ENCODE measurements around the gene CABLES2. TPM values are rescaled to one million over a fixed set of nuclear protein-coding genes. Genes with fewer than 3 reads are reported as not detected.

The CABLES2 gene, protein sequence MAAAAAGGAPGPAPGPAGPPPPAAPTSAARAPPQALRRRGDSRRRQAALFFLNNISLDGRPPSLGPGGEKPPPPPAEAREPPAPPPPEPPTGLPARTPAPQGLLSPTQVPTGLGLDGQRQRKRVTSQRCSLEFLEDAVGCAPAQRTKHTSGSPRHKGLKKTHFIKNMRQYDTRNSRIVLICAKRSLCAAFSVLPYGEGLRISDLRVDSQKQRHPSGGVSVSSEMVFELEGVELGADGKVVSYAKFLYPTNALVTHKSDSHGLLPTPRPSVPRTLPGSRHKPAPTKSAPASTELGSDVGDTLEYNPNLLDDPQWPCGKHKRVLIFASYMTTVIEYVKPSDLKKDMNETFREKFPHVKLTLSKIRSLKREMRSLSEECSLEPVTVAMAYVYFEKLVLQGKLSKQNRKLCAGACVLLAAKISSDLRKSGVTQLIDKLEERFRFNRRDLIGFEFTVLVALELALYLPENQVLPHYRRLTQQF
- total RNA-seq (2014; rRNA removed; shearing (Covaris generic)) = 7.7 and 8.3 TPM in 2 replicates

DNA sequence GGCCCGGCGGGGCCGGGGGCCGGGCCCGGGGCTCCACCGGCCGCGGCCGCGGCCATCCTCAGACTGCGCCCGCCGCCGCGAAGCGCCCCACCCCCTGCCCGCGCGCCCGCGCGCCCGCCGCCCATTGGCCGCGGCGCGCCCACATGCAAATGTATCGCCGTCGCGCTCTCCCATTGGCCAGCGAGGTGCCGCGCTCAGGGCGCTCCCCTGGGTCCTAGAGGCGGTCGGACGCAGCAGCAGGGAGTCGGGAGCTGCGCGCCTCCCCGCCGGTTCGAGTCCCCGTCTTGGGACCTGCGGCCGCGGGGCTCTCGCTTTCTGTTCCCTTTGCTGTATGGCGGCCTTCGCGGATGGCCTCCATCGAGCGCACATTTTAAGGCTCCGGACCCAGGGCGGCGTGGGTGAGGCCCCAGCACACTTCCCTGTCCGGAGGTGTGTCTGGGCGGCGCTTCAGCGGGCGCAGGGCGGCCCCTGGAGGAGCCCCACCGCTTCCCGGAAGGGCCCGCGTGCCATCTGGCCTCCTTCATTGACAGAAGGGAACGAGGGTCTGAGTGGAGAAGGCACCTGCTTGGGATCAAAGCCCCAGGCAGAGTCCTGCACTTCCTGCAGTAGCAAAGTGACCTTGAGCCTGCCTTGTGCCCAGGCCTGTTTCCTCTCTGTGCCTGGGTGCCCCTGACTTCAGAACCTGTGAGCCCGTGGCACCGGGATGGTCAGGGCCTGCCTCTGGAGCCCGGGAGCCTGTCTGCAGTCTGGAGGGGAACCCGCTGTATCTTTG, at the start of gene CABLES2:
Gene CABLES2, minus strand, starts transcription at position 65 of the 772 bp plus-strand sequence. Its CDS starts 9 bp downstream, at position 56.
- Histone ChIP-seq H3K27me3 (ENCODE audit: control insufficient read depth, insufficient read depth, low read length) (peaks cover 2% of the 10 kb centered on the region), H3K36me3 (replicated peaks; ENCODE audit: control insufficient read depth, insufficient read depth, low read length) (no peaks in the 10 kb centered on the region), H3K4me3 (ENCODE audit: insufficient read depth, low read depth, low read length) (peak within 1 kb of the TSS; percentile 55)
- peak; percentile 100 for DNase-seq

DNA sequence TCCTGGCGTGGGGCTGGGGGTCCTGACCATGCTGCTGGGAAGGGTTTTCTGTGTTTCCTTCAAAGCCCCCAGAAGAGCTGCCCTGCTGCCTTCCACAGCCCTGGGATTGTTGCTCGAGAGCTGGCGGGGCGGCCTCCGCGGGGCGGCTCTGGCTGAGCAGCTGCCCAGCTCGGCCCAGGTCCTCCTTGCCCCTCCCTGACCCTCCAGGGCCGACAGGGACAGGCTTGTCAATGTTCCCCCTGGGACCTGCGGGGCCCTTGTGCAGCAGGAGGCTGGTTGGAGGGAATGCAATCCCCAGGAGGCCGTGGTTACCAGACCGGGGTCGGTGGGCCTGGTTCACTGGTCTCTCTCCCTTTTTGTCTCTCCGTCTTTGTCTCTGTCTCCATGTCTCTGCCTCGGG, 48.8 kb upstream of the CABLES2 start:
- Histone ChIP-seq H3K36me3 (replicated peaks; ENCODE audit: control insufficient read depth, insufficient read depth, low read length) (no peaks in the 10 kb centered on the region), H3K27me3 (ENCODE audit: control insufficient read depth, insufficient read depth, low read length) (no peaks in the 10 kb centered on the region), H3K4me3 (ENCODE audit: insufficient read depth, low read depth, low read length) (no peak overlapping the region)
- no peak for DNase-seq

DNA sequence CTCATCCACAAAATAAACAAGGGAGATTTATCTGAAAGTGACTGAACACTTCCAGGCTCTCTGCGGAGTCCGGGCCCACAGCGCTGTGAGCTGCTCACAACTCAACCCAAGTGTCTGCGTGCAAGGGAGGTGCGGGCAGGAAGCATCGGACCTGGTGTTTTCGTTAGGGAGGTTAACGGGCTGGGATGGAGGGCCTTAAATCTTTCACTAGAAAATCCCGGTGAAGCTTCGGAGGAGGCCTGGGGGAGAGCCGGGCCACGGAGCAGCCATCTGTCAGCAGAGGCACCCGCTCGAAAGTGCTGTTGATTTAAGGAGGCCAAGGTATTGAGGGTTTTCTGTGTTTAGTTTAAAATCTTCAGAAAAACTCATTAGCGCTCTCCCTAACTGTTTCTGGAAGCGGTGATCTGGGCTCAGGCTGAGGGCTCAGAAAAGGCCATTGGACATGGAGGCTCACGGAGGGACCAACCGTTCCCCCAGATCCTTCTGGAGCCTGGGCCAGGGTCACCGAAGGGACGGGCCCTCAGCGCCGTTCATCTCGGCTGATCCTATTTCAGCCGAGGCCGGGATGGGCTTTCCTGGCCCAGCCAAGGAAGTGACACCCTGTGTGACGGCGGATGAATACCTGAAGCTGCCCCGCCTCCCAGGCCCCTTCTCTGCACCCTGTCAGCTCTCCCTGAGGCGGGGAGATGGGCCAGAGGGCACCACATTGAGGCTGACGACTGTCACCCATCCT, 48.0 kb upstream of the CABLES2 start:
- Histone ChIP-seq H3K4me3 (ENCODE audit: insufficient read depth, low read depth, low read length) (no peak overlapping the region), H3K36me3 (replicated peaks; ENCODE audit: control insufficient read depth, insufficient read depth, low read length) (no peaks in the 10 kb centered on the region), H3K27me3 (ENCODE audit: control insufficient read depth, insufficient read depth, low read length) (no peaks in the 10 kb centered on the region)
- DNase-seq = peak; percentile 77

DNA sequence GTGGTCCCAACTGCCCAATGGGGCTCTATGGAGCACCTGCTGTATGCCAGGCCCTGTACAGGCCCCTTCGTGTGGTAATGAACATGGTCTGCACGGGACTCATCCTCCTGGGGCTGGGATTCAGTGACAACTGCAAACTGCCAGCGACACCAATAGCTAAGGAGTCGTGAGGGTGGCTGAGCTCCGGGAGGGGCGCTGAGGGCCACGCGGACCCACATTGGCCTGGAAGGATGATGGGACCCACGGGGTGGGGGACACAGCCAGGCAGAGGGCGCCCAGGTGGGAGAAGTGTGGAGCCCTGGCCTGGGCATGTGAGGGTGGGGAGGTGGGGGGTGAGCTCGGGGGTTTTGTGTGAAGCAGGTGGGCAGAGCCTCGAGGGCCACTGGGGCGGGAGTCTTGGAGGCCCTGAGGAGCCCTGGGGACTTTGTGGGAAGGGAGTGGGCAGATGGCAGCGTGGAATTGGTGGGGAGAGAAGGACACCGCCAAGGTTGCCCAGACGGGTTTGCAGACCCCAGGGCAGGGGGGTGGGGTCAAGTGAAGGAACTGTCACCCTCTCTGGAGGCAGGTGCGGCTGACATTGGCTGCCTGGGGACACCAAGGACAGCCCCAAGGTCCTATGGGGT, 46.2 kb upstream of the CABLES2 start:
- no peak for DNase-seq
- H3K27me3 ChIP-seq (ENCODE audit: control insufficient read depth, insufficient read depth, low read length) = no peaks in the 10 kb centered on the region
- no peaks in the 10 kb centered on the region for H3K36me3 ChIP-seq (replicated peaks; ENCODE audit: control insufficient read depth, insufficient read depth, low read length)
- H3K4me3 ChIP-seq (ENCODE audit: insufficient read depth, low read depth, low read length) = no peak overlapping the region

DNA sequence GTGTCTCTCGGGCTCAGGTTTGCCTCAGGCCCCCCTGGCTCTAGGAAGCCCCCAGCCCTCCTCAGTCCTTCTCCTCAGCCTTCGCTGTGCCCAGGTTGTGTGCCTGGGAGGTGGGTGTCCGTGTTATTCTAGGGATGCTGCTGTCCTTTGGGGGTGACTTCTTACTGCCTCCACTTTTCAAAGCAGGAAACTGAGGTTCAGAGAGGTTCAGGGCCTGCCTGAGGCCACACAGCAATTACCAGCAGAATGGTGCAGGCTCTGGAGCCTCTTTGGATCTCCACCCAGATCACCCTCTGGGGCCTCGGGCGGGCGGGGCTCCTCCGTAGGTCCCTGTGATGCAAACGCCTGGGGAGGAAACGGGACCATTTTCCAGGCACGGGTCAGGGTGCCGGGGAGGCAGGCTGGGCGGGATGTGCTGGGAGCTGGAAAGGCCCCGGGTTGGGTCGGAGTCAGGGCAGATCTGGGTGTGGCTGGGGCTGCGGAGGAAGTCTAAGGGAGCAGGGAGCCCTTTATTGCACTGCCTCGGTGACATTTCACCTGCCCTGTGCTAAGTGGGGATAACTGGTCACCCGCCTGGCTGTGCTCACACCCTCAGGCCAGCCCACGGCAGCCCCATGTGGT, 45.5 kb upstream of the CABLES2 start:
- no peak overlapping the region for H3K4me3 ChIP-seq (ENCODE audit: insufficient read depth, low read depth, low read length)
- DNase-seq = no peak

DNA sequence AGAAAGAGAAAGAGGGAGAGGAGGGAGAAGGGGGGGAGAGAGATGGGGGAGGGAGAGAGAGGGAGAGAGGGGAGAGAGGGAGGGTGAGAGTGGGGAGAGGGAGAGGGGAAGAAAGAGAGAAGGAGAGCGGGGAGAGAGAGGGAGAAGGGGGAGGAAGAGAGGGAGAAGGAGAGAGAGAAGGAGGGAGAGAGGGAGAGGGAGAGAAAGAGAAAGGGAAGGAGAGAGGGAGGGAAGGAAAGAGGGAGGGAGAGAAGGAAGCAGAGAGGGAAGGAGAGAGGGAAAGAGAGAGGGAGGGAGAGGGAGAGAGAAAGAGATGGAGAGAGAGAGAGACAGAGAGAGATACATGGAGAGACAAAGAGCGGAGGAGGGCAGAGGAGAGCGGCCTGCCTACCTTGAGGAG, 44.9 kb upstream of the CABLES2 start:
- DNase-seq = no peak
- Histone ChIP-seq H3K4me3 (ENCODE audit: insufficient read depth, low read depth, low read length) (no peak overlapping the region), H3K36me3 (replicated peaks; ENCODE audit: control insufficient read depth, insufficient read depth, low read length) (no peaks in the 10 kb centered on the region), H3K27me3 (ENCODE audit: control insufficient read depth, insufficient read depth, low read length) (no peaks in the 10 kb centered on the region)

More for the DNA sequence above, 45.5 kb upstream of the CABLES2 start:
- no peaks in the 10 kb centered on the region for H3K36me3 ChIP-seq (replicated peaks; ENCODE audit: control insufficient read depth, insufficient read depth, low read length)
- no peaks in the 10 kb centered on the region for H3K27me3 ChIP-seq (ENCODE audit: control insufficient read depth, insufficient read depth, low read length)

DNA sequence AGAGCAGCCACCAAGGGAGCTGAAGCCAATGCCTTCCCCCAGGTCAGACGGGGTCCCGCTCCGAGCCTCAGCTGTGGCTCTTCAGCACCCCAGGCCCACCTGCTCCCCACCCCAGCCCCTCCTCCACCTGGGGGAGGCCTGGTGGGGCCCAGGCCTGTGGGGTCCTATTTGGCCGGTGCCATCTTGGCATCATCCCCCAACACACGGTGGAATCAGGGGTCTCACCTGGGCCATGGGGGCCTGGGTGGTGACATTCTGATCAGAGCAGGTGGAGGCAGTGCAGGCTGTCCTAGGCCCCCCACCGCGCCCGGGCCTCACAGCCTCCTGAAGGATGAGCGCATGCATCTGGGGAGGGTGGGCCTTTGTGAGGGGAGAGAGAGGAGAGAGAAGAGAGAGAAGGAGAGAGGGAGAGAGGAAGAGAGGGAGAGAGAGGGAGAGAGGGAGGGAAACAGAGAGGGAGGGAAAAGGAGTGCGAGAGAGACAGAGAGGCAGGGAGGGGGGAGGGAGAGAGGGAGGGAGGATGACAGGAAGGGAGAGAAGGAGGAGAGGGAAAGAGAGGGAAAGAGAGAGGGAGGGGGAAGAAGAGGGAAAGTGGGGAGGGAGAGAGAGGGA, 44.2 kb upstream of the CABLES2 start:
- Histone ChIP-seq H3K36me3 (replicated peaks; ENCODE audit: control insufficient read depth, insufficient read depth, low read length) (no peaks in the 10 kb centered on the region), H3K4me3 (ENCODE audit: insufficient read depth, low read depth, low read length) (no peak overlapping the region), H3K27me3 (ENCODE audit: control insufficient read depth, insufficient read depth, low read length) (no peaks in the 10 kb centered on the region)
- no peak for DNase-seq

DNA sequence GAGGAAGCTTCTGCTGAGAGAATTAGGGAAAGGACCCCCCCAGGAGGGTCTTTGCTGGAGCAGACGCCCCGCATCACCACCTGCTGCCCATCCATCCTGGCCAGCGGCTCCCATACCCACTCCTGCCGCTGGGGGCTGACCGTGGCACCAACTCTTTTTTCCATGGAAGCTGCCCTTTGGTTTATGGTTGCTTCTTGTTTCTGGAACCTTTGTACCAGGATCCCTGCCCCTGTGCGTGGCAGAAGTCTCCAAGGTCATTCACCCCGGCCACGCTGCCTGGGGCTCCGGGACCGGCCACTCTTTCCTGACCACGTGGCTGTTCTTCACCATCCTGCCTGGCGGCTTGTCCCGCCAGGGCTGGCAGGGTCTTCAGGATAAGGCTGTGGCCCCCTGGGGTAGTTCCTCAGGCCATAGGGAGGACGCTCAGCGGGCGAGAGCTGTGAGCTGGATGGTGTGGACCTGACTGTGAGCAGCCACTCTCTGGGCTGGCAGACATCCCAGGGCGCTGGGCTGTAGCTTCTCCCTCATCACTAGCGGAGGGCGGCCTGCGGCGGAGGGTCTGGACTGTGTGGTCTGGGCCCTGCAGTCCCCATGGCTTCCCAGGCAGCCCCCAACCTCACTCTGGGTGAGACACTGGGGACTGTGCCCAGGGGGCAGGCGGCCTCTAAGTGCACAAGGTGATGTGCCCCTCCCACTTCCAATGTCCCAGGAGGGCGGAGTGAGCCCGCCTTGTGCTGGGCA, 43.0 kb upstream of the CABLES2 start:
- DNase-seq = peak; percentile 74
- H3K36me3 ChIP-seq (replicated peaks; ENCODE audit: control insufficient read depth, insufficient read depth, low read length) = no peaks in the 10 kb centered on the region
- no peaks in the 10 kb centered on the region for H3K27me3 ChIP-seq (ENCODE audit: control insufficient read depth, insufficient read depth, low read length)
- no peak overlapping the region for H3K4me3 ChIP-seq (ENCODE audit: insufficient read depth, low read depth, low read length)

DNA sequence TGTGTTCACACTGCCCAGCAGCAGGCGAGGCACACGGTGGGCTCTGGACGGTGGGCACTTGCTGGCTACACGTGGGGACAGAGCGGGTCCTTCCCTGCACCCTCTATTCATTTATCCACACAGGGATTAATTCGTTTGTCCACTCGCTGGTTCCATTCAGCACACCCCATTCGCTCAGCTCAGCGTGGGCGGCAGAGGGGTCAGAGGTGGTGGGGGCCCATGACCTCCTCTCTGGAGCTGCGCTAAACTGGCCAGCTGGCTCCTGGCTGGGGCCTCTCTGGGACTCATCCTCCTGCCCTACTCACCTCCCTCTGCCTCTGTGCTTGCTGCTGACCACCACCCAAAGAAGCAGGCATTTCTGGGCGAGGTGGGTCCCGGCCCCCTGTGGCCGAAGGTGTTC, 41.7 kb upstream of the CABLES2 start:
- no peak for DNase-seq
- no peak overlapping the region for H3K4me3 ChIP-seq (ENCODE audit: insufficient read depth, low read depth, low read length)
- H3K27me3 ChIP-seq (ENCODE audit: control insufficient read depth, insufficient read depth, low read length) = no peaks in the 10 kb centered on the region
- H3K36me3 ChIP-seq (replicated peaks; ENCODE audit: control insufficient read depth, insufficient read depth, low read length) = no peaks in the 10 kb centered on the region

DNA sequence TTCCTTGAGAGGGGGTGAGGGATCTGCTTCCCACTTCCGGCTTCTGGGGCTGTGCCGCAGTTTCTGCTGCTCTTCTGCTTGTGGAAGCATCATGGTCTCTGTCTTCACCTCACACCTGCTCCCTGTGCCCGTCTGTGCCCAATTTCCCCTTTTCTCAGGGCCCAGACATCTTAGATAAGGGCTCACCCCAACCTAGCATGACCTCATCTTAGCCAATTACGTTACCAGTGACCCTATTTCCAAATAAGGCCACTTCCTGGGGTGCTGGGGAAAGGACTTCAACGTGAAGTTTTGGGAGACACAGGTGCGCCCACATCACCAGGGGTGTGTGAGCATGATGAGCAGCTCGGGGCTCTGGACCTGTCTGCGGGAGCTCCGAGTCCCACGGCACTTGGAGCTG, 41.0 kb upstream of the CABLES2 start:
- DNase-seq = no peak
- H3K36me3 ChIP-seq (replicated peaks; ENCODE audit: control insufficient read depth, insufficient read depth, low read length) = no peaks in the 10 kb centered on the region
- H3K4me3 ChIP-seq (ENCODE audit: insufficient read depth, low read depth, low read length) = no peak overlapping the region
- H3K27me3 ChIP-seq (ENCODE audit: control insufficient read depth, insufficient read depth, low read length) = no peaks in the 10 kb centered on the region

DNA sequence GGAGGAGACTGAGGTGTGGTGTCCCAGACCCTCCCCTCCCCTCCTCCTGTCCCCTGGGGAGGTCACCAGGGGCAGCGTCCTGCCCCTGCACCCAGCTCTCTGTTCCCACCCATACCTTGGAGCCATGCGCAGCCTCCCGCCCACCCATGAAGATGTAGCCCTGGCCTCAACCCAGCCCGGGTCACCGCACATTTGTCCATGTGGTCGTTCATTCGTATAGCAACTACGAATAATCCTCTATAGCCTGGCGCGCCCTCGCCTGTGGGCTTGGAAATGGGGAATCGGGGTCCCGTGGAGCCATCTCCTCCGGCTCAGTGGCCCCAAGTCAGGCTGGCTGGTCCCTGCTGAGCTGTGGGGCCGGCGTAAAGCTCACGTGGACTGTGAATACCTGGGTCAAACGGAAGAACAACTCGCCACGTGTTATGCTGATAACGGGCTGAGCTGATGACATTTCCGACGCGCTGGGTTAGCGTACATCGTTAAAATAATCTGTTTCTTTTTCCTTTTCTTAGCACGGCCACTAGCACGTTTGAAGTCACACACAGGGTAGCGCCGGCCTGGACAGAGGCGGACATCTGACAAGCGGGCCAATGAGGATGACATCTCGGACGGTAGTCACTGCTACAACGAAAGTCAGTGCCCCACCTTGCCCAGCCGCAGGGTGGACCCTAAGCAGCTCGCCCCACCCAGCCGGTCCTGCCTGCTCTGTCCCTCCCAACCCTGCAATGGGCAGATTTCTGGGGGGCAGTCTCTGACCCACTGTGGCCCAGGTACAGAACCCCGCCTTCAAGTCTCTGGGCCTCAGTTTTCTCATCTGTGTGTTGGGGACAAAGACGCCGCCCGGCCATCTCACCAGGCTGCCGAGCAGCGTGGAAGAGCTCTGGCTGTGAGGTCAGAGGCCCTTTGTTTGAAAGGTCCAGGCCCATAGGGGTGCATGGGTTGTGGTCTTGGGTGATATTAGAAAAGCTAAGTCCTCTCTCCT, 40.1 kb upstream of the CABLES2 start:
- H3K36me3 ChIP-seq (replicated peaks; ENCODE audit: control insufficient read depth, insufficient read depth, low read length) = no peaks in the 10 kb centered on the region
- DNase-seq = no peak
- no peak overlapping the region for H3K4me3 ChIP-seq (ENCODE audit: insufficient read depth, low read depth, low read length)
- no peaks in the 10 kb centered on the region for H3K27me3 ChIP-seq (ENCODE audit: control insufficient read depth, insufficient read depth, low read length)

DNA sequence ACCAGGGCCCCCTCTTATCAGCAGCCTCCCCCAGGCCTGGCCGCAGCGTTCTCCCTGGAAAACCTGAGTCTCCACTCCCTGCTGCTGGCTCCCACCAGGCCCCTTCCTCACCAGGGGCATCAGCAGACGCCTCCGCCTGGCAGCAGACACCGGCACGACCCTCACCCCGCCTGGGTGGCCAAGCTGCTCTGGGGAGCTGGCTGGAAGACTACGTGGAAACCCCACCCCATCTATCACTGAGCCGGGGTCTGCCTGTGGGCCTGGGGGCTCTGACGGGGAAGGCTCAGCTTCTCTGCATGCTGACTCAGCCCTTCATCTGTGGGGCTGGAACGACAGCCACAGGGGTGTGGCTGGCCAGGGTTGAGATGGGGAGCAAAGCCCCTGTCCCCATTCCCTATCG, 39.4 kb upstream of the CABLES2 start:
- Histone ChIP-seq H3K27me3 (ENCODE audit: control insufficient read depth, insufficient read depth, low read length) (no peaks in the 10 kb centered on the region), H3K4me3 (ENCODE audit: insufficient read depth, low read depth, low read length) (no peak overlapping the region)
- DNase-seq = no peak

More for the DNA sequence above, 39.4 kb upstream of the CABLES2 start:
- H3K36me3 ChIP-seq (replicated peaks; ENCODE audit: control insufficient read depth, insufficient read depth, low read length) = no peaks in the 10 kb centered on the region

Measured in H7 (cell line).